Skin epidermis (tissue), 12 donors: Measurements from ENCODE around the gene ANO1.
"Not testable (repeated sequence)": the region's sequence is repeated elsewhere in the genome, so short reads cannot be mapped to it uniquely, and the experiment has no call there.

ENCODE experiments used
- H3K27ac ChIP-seq, 21 experiments: fragments of 200-600 bp; sonication (generic) in 11 of 21; one replicate each; pipeline ENCODE4 v1.5.0; 2020; ENCODE audit warnings: mild to moderate bottlenecking in 3 of 21, inconsistent platforms in 2 of 21, moderate library complexity in 2 of 21
- H3K4me3 ChIP-seq, 7 experiments: fragments of 200-600 bp; sonication (generic) in 2 of 7; one replicate each; pipeline ENCODE4 v1.5.0; 2020; ENCODE audit warnings: inconsistent platforms in 2 of 7, mild to moderate bottlenecking in 2 of 7, moderate library complexity in 1 of 7

The ANO1 gene

GRCh38 chr11:70078095-70078780 is at the start of gene ANO1:
ANO1 (plus strand) TSS chr11:70078317; CDS start chr11:70078607, 290 bp downstream.
- peak within 1 kb of the TSS in 6 of 7 experiments; percentile 6 to 38 (median 27) for H3K4me3 ChIP-seq
- peak within 1 kb of the TSS in 14 of 21 experiments; percentile 12 to 70 (median 62) for H3K27ac ChIP-seq

GRCh38 chr11:70029115-70029860 is 48.8 kb upstream of the ANO1 start:
- H3K27ac ChIP-seq, result peak overlapping the region in 3 of 21 experiments; percentile 17 to 42 (median 23)
- H3K4me3 ChIP-seq, result no peak overlapping the region

GRCh38 chr11:70029861-70030380 is 48.2 kb upstream of the ANO1 start:
- peak overlapping the region in 3 of 21 experiments; percentile 17 to 42 (median 23) for H3K27ac ChIP-seq

GRCh38 chr11:70030412-70030811 is 47.7 kb upstream of the ANO1 start:
- Histone ChIP-seq H3K27ac (peak overlapping the region in 1 of 21 experiments; percentile 42), H3K4me3 (no peak overlapping the region)

More at GRCh38 chr11:70029861-70030380, 48.2 kb upstream of the ANO1 start:
- no peak overlapping the region for H3K4me3 ChIP-seq

GRCh38 chr11:70031631-70032469 is 46.3 kb upstream of the ANO1 start:
- no peak overlapping the region for H3K4me3 ChIP-seq
- H3K27ac ChIP-seq, result no peak overlapping the region

- Histone ChIP-seq H3K4me3 (no peak overlapping the region), H3K27ac (no peak overlapping the region)
These were observed 45.7 kb upstream of the ANO1 start for GRCh38 chr11:70032470-70032795.

GRCh38 chr11:70032943-70033710 is 45.0 kb upstream of the ANO1 start:
- no peak overlapping the region for H3K27ac ChIP-seq
- no peak overlapping the region for H3K4me3 ChIP-seq

- no peak overlapping the region for H3K27ac ChIP-seq
- H3K4me3 ChIP-seq, result no peak overlapping the region
These were observed 44.4 kb upstream of the ANO1 start for GRCh38 chr11:70033711-70034070.

GRCh38 chr11:70034740-70035365 is 43.3 kb upstream of the ANO1 start:
- Histone ChIP-seq H3K4me3 (no peak overlapping the region), H3K27ac (no peak overlapping the region)

GRCh38 chr11:70035665-70036064 is 42.5 kb upstream of the ANO1 start:
- H3K27ac ChIP-seq, H3K4me3 ChIP-seq: not testable (repeated sequence)

- H3K4me3 ChIP-seq, result no peak overlapping the region
- no peak overlapping the region for H3K27ac ChIP-seq
These were observed 40.9 kb upstream of the ANO1 start for GRCh38 chr11:70036971-70037882.

GRCh38 chr11:70038034-70038834 is 39.9 kb upstream of the ANO1 start:
- H3K27ac ChIP-seq, result no peak overlapping the region

GRCh38 chr11:70040452-70040851 is 37.7 kb upstream of the ANO1 start:
- Histone ChIP-seq H3K4me3 (no peak overlapping the region), H3K27ac (no peak overlapping the region)

More at GRCh38 chr11:70038034-70038834, 39.9 kb upstream of the ANO1 start:
- no peak overlapping the region for H3K4me3 ChIP-seq

- Histone ChIP-seq H3K27ac (no peak overlapping the region), H3K4me3 (no peak overlapping the region)
These were observed 37.1 kb upstream of the ANO1 start for GRCh38 chr11:70040869-70041501.

- Histone ChIP-seq H3K27ac (no peak overlapping the region), H3K4me3 (no peak overlapping the region)
These were observed 34.6 kb upstream of the ANO1 start for GRCh38 chr11:70043482-70043881.

GRCh38 chr11:70046089-70046488 is 32.0 kb upstream of the ANO1 start:
- Histone ChIP-seq H3K27ac (no peak overlapping the region), H3K4me3 (no peak overlapping the region)
